Cardiac muscle cell (in vitro differentiated cells and primary cell): ENCODE measurements around the gene PDPK1. TPM values are rescaled to one million over a fixed set of nuclear protein-coding genes. Genes with fewer than 3 reads are reported as not detected.

Experiments
- DNase-seq, 2 donors: peaks; one replicate each; pipeline versions ENCODE4 v3.0.0 to v3.0.0-alpha.2; 2010 to 2017; ENCODE audit warnings: low read depth in 1 of 2, low spot score in 1 of 2
- H3K27ac ChIP-seq: fragments of 200-600 bp; sonication (generic); 2 replicates; pipeline ENCODE4 v1.5.1; 2016
- H3K27me3 ChIP-seq: fragments of 200-600 bp; sonication (generic); 2 replicates; pipeline ENCODE4 v1.6.0; 2016; ENCODE audit warnings: control low read depth
- H3K36me3 ChIP-seq: fragments of 200-600 bp; sonication (generic); 2 replicates; pipeline ENCODE4 v1.5.1; 2016; ENCODE audit warnings: control low read depth
- H3K4me1 ChIP-seq: fragments of 200-600 bp; sonication (generic); 2 replicates; pipeline ENCODE4 v1.8.1; 2017; ENCODE audit warnings: low read depth, mild to moderate bottlenecking, mixed run types
- H3K4me3 ChIP-seq: fragments of 200-600 bp; sonication (generic); 2 replicates; pipeline ENCODE4 v1.5.1; 2016; ENCODE audit warnings: mild to moderate bottlenecking
- H3K9me3 ChIP-seq: fragments of 200-600 bp; sonication (generic); 2 replicates; pipeline ENCODE4 v1.5.1; 2017; ENCODE audit warnings: low read depth, mild to moderate bottlenecking, control low read depth
- polyA plus RNA-seq: library from polyadenylated mRNA; unstranded; fragments of >200 nt; fragmentation: Nextera tagmentation; extraction: Ambion mirVana; gene quantifications from 2 replicates; pipeline ENCODE4 v1.2.1, GENCODE V29; 2016
- total RNA-seq: library from RNA; depleted of rRNA; stranded (reverse); fragments of >200 nt; gene quantifications from 2 replicates; pipeline ENCODE4 v1.2.3, GENCODE V29; 2016
- TF ChIP-seq, protein P1 (sequence below): IDR thresholded peaks from 2 replicates; pipeline ENCODE4 v1.5.1; 2012; ENCODE audit warnings: low read depth, mild to moderate bottlenecking, low read length

Gene PDPK1
- total and polyA plus RNA-seq, 2 experiments from 2014 or later = 22.4 to 28.6 TPM

DNA sequence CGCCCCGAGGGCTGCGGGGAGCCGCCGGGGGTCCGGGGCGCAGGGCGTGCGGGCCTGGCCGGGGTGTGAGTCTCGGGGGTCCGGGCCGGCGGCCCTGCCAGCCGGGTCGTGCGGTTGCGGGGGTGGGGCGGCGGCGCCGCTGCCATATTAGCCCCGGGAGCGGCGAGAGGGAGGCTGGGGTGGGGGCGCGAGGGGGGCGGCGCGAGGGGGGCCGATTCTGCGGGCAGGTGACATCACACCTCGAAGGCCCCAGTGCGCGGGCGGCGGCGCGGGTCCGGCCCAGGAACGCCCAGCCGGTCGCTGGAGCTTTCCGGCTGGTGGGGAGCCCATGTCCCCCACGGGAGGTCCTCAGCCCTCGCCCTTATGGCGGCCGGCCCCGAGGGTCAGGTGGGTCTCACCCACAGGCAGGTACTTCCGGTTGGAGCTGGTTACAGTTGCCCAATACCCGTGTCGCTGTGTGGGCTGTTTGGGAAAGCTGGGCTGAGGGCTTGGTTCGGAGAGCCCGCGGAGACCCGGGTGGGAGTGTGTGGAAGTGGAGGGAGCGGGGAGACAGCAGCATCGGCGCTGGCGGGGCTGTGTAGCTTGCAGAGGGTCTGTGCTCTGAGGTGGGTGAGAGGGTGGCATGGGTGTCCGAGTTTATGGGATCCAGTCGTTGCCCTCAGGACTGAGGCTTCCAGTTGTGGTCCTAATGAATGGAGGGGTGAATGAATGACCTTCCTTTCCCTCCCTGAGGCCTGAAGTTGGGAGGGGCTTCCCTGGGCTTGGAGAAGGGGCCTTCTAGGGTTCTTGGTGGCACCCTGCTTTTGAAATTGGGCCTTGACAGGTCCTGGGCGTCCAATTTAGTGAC, 23.3 kb upstream of the PDPK1 start:
- no peak for DNase-seq
- no peaks in the 10 kb centered on the region for H3K27me3 ChIP-seq
- no peaks in the 10 kb centered on the region for H3K9me3 ChIP-seq
- peaks cover 25% of the 10 kb centered on the region for H3K4me1 ChIP-seq
- H3K36me3 ChIP-seq = no peaks in the 10 kb centered on the region
- H3K27ac ChIP-seq = peak overlapping the region; percentile 99
- peak overlapping the region; percentile 86 for H3K4me3 ChIP-seq
- TF ChIP-seq, protein P1, sequence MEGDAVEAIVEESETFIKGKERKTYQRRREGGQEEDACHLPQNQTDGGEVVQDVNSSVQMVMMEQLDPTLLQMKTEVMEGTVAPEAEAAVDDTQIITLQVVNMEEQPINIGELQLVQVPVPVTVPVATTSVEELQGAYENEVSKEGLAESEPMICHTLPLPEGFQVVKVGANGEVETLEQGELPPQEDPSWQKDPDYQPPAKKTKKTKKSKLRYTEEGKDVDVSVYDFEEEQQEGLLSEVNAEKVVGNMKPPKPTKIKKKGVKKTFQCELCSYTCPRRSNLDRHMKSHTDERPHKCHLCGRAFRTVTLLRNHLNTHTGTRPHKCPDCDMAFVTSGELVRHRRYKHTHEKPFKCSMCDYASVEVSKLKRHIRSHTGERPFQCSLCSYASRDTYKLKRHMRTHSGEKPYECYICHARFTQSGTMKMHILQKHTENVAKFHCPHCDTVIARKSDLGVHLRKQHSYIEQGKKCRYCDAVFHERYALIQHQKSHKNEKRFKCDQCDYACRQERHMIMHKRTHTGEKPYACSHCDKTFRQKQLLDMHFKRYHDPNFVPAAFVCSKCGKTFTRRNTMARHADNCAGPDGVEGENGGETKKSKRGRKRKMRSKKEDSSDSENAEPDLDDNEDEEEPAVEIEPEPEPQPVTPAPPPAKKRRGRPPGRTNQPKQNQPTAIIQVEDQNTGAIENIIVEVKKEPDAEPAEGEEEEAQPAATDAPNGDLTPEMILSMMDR = no peak

DNA sequence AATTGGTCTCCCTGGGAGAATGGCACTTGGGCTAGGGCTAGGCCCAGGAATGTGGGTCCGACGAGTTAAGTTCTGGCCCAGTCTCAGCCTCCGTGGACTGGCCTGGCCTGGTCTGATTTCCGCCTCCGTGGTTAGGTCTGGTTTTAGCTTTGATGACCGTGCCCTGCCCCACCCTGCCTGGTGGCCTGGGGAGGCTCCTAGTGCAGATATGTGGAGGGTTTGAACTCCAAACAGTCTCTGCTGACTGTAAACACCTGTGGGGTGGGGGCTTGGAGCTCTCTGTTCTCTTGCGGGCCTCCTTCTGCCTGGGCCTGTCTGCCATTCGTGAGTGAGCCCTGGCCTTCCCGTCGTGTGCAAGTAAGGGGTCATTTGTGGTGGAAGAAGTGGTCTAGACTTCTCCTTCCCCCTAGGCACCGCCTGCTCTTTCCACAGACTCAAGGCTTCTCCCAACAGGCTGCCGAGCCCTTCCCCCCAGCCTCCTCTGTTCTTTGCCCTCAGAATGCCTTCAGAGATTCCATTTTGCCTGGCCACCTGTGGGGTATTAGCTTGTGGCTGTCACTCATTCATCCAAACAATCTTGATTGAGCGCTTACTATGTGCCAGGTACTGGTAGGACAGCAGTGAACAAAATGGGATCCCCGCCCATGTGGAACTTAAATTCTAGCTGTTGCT, 22.5 kb upstream of the PDPK1 start:
- DNase-seq = no peak
- Histone ChIP-seq H3K36me3 (no peaks in the 10 kb centered on the region), H3K4me3 (peak overlapping the region; percentile 86), H3K4me1 (peaks cover 25% of the 10 kb centered on the region), H3K27me3 (no peaks in the 10 kb centered on the region), H3K9me3 (no peaks in the 10 kb centered on the region), H3K27ac (peak overlapping the region; percentile 99)
- TF ChIP-seq, protein P1 = no peak

DNA sequence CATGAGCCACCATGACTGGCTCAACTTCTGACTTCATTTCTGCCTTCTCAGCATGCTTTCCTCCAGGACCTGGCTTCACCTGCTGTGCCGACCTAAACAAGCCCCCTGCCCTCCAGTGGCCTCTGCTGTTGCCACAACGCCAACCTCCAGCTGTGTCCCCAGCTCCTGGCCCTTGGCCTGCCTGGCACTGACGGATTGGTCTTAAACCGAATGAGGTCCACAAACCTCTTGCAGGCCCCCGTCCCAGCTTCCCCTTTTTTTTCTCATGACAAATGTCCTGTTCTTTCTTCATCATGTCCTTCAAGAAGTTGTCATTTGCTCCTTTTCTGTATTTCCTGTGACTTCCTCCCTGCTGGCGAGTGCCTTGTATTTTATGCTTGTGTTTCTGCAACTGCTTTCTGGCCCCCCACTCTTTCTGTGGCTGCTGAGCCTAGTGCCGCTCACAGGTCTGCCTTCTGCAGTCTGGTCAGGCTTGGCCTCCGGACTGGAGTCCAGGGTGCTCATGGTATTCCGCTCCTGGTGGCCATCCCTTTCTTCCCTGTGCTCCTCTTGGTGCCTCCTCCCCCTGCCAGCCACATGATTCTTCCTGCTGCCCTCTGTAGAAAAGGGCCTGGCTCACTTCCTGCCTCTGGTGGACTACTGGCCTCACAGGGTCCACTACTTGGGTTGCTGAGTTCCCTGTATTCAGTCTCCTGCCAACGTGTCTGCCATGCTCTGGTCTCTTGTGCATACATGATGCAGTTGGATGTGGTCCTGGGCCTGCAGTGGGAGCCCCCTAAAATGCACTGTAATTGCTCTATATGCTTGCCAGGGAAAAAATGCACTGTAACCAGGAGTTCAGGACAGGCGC, 21.2 kb upstream of the PDPK1 start:
- Histone ChIP-seq H3K4me1 (peaks cover 26% of the 10 kb centered on the region), H3K4me3 (no peak overlapping the region), H3K9me3 (no peaks in the 10 kb centered on the region), H3K27ac (no peak overlapping the region), H3K27me3 (no peaks in the 10 kb centered on the region), H3K36me3 (no peaks in the 10 kb centered on the region)
- no peak for DNase-seq
- TF ChIP-seq, protein P1 = no peak

DNA sequence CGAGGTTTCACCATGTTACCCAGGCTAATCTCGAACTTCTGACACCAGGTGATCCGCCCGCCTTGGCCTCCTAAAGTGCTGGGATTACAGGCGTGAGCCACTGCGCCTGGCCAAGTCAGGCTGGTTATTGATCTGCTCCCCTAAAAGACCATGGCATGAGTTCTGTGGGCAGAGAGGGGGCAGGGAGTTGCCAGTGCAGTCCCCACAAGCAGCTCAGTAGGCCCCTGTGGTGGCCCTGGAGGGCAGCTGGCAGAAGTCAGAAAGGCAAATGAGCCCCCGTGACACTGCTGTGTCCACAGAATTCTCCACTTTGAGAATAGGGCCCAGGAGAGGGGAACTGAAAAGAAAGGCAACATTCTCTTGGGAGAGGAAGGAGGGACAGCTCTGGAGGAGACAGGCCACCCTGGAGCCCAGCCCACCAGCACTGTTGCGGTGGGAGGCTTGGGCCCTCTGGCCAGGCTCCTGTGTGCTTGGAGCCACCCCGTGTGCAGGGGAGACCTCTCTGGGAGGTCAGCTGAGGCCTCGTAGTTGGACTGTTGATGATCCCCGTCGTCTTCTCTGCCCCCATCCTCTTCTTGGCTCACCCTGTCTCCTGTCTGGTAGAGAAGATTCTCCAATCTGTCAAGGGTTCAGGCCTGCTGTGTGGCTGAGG, 19.7 kb upstream of the PDPK1 start:
- no peak for DNase-seq
- no peak overlapping the region for H3K4me3 ChIP-seq
- peaks cover 11% of the 10 kb centered on the region for H3K4me1 ChIP-seq
- TF ChIP-seq, protein P1 = no peak
- no peaks in the 10 kb centered on the region for H3K27me3 ChIP-seq
- no peak overlapping the region for H3K27ac ChIP-seq
- H3K36me3 ChIP-seq = no peaks in the 10 kb centered on the region
- H3K9me3 ChIP-seq = no peaks in the 10 kb centered on the region
